ENCODE results near the gene RAB40B.

Gene RAB40B

DNA sequence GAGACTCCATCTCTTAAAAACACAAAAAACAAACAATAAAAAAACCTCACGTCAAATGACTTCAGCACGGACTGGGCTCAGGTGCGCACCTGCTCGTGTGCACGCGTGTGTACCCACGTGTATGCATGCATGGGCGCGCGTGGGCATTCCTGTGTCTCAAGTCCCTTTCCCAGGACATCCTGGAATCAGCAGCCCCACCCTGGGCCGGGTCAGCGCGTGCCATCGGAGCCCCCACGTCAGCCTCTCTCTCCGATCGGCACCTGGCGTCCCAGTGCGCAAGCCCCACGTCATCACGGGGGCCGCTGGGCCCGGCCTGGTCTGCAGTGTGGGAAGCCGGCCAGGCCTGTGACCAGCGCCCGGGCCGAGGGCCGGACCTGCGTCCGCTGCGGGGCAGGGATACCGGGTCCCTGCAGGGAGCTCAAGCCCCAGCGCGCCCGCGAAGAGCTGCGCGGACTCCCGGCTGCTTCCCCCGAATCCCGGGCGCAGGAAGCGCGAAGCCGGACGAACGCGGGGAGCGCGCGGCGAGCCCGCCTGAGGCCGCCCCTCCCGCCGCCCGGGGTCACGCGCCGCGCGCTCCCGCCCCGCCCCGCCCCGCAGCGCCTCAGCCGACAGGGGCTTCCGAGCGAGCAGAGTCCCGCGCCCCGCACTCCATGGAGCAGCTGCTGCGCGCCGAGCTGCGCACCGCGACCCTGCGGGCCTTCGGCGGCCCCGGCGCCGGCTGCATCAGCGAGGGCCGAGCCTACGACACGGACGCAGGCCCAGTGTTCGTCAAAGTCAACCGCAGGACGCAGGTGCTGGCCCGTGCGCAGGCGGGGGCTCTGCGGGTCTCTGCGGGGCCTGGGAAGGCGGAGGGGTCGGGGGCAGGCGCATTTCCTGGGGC, 36.7 kb upstream of the RAB40B start, which contains the start of gene FN3K:
Gene FN3K (plus strand): TSS at position 629 of the 880 bp plus-strand sequence. CDS start 22 bp downstream, at position 651.
- peak; percentile 74 for ATAC-seq
- no peak for TF ChIP-seq ZNF8 (CRISPR knock-in tag; IDR thresholded peaks at IDR 0.05)
- peak; percentile 63; the same call in 1 of the 2 replicates for TF ChIP-seq TOX (CRISPR knock-in tag; IDR thresholded peaks at IDR 0.05; ENCODE audit: borderline replicate concordance)
- TF ChIP-seq CSDC2 (CRISPR knock-in tag; IDR thresholded peaks at IDR 0.05): peak; percentile 70; the same call in 1 of the 2 replicates
- TF ChIP-seq, protein P1, sequence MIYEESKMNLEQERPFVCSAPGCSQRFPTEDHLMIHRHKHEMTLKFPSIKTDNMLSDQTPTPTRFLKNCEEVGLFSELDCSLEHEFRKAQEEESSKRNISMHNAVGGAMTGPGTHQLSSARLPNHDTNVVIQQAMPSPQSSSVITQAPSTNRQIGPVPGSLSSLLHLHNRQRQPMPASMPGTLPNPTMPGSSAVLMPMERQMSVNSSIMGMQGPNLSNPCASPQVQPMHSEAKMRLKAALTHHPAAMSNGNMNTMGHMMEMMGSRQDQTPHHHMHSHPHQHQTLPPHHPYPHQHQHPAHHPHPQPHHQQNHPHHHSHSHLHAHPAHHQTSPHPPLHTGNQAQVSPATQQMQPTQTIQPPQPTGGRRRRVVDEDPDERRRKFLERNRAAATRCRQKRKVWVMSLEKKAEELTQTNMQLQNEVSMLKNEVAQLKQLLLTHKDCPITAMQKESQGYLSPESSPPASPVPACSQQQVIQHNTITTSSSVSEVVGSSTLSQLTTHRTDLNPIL (CRISPR knock-in tag; IDR thresholded peaks at IDR 0.05; ENCODE audit: low read depth): no peak
- peak; percentile 84 for TF ChIP-seq ZFP3 (CRISPR knock-in tag; IDR thresholded peaks at IDR 0.05)
- no peak for TF ChIP-seq RARB (CRISPR knock-in tag; IDR thresholded peaks at IDR 0.05)
- TF ChIP-seq, protein P2, sequence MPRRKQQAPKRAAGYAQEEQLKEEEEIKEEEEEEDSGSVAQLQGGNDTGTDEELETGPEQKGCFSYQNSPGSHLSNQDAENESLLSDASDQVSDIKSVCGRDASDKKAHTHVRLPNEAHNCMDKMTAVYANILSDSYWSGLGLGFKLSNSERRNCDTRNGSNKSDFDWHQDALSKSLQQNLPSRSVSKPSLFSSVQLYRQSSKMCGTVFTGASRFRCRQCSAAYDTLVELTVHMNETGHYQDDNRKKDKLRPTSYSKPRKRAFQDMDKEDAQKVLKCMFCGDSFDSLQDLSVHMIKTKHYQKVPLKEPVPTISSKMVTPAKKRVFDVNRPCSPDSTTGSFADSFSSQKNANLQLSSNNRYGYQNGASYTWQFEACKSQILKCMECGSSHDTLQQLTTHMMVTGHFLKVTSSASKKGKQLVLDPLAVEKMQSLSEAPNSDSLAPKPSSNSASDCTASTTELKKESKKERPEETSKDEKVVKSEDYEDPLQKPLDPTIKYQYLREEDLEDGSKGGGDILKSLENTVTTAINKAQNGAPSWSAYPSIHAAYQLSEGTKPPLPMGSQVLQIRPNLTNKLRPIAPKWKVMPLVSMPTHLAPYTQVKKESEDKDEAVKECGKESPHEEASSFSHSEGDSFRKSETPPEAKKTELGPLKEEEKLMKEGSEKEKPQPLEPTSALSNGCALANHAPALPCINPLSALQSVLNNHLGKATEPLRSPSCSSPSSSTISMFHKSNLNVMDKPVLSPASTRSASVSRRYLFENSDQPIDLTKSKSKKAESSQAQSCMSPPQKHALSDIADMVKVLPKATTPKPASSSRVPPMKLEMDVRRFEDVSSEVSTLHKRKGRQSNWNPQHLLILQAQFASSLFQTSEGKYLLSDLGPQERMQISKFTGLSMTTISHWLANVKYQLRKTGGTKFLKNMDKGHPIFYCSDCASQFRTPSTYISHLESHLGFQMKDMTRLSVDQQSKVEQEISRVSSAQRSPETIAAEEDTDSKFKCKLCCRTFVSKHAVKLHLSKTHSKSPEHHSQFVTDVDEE (CRISPR knock-in tag; IDR thresholded peaks at IDR 0.05): peak; percentile 71
- 0 out of 2 replicates have a peak, but pooled peaks have one; percentile 26 for TF ChIP-seq TCF4 (CRISPR knock-in tag; IDR thresholded peaks at IDR 0.05; ENCODE audit: borderline replicate concordance)
- TF ChIP-seq PPARA (CRISPR knock-in tag; IDR thresholded peaks at IDR 0.05; ENCODE audit: borderline replicate concordance): no peak
- TF ChIP-seq, protein P3, sequence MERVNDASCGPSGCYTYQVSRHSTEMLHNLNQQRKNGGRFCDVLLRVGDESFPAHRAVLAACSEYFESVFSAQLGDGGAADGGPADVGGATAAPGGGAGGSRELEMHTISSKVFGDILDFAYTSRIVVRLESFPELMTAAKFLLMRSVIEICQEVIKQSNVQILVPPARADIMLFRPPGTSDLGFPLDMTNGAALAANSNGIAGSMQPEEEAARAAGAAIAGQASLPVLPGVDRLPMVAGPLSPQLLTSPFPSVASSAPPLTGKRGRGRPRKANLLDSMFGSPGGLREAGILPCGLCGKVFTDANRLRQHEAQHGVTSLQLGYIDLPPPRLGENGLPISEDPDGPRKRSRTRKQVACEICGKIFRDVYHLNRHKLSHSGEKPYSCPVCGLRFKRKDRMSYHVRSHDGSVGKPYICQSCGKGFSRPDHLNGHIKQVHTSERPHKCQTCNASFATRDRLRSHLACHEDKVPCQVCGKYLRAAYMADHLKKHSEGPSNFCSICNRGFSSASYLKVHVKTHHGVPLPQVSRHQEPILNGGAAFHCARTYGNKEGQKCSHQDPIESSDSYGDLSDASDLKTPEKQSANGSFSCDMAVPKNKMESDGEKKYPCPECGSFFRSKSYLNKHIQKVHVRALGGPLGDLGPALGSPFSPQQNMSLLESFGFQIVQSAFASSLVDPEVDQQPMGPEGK (CRISPR knock-in tag; IDR thresholded peaks at IDR 0.05; ENCODE audit: borderline replicate concordance): no peak
- TF ChIP-seq ZNF565 (CRISPR knock-in tag; conservative IDR thresholded peaks at IDR 0.05; ENCODE audit: low read depth): no peak
- TF ChIP-seq, protein P4, sequence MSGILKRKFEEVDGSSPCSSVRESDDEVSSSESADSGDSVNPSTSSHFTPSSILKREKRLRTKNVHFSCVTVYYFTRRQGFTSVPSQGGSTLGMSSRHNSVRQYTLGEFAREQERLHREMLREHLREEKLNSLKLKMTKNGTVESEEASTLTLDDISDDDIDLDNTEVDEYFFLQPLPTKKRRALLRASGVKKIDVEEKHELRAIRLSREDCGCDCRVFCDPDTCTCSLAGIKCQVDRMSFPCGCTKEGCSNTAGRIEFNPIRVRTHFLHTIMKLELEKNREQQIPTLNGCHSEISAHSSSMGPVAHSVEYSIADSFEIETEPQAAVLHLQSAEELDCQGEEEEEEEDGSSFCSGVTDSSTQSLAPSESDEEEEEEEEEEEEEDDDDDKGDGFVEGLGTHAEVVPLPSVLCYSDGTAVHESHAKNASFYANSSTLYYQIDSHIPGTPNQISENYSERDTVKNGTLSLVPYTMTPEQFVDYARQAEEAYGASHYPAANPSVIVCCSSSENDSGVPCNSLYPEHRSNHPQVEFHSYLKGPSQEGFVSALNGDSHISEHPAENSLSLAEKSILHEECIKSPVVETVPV (CRISPR knock-in tag; IDR thresholded peaks at IDR 0.05): no peak
- no peak for TF ChIP-seq ZNF70 (CRISPR knock-in tag; IDR thresholded peaks at IDR 0.05)
- 0 out of 2 replicates have a peak, but pooled peaks have one; percentile 58 for TF ChIP-seq ZC3H10 (CRISPR knock-in tag; IDR thresholded peaks at IDR 0.05)
- TF ChIP-seq, protein P5, sequence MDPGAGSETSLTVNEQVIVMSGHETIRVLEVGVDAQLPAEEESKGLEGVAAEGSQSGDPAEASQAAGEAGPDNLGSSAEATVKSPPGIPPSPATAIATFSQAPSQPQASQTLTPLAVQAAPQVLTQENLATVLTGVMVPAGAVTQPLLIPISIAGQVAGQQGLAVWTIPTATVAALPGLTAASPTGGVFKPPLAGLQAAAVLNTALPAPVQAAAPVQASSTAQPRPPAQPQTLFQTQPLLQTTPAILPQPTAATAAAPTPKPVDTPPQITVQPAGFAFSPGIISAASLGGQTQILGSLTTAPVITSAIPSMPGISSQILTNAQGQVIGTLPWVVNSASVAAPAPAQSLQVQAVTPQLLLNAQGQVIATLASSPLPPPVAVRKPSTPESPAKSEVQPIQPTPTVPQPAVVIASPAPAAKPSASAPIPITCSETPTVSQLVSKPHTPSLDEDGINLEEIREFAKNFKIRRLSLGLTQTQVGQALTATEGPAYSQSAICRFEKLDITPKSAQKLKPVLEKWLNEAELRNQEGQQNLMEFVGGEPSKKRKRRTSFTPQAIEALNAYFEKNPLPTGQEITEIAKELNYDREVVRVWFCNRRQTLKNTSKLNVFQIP (CRISPR knock-in tag; IDR thresholded peaks at IDR 0.05; ENCODE audit: borderline replicate concordance, low read depth): no peak
- TF ChIP-seq ARNTL (CRISPR knock-in tag; IDR thresholded peaks at IDR 0.05; ENCODE audit: borderline replicate concordance, low read depth): no peak
- no peak for TF ChIP-seq GLIS3 (CRISPR knock-in tag; IDR thresholded peaks at IDR 0.05)
- TF ChIP-seq SNAI2 (CRISPR knock-in tag; IDR thresholded peaks at IDR 0.05): peak; percentile 53; the same call in 1 of the 2 replicates
- no peak for TF ChIP-seq ZFP30 (CRISPR knock-in tag; IDR thresholded peaks at IDR 0.05)
- TF ChIP-seq ISL1 (CRISPR knock-in tag; IDR thresholded peaks at IDR 0.05): no peak

DNA sequence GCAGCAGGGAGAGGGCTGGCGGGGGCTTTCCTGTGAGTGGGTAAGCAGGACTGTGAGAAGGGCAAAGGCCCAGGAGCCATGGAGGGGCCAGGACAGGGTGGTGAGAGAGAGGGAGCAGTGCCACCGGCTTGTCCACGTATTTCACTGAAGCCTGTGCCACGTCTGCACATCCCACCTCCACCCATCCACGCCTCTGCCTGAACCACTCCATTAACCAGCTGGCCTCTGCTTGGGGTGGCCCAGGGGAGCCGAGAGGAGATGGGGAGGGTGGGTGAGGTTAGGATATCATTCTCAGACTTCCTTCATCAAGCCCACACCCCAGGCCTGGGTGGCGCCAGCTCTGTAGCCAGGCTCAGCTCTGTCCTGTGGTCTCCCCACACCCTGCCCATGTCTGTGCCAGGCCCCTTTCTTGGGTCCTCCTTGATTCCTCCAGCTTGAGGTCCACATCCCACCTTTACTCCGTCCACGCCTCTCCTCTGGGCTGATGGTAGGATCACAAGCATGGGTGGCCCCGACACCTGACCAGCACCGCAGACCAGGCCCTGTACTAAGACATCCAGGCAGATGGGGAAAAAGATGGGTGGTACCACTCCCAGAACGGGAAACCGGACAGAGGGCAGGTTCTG, 33.7 kb upstream of the RAB40B start:
- ATAC-seq: no peak
- TF ChIP-seq ZNF565 (CRISPR knock-in tag; conservative IDR thresholded peaks at IDR 0.05; ENCODE audit: low read depth) (no peak), TCF4 (CRISPR knock-in tag; IDR thresholded peaks at IDR 0.05; ENCODE audit: borderline replicate concordance) (no peak), RARB (CRISPR knock-in tag; IDR thresholded peaks at IDR 0.05) (no peak), SNAI2 (CRISPR knock-in tag; IDR thresholded peaks at IDR 0.05) (no peak), ZNF70 (CRISPR knock-in tag; IDR thresholded peaks at IDR 0.05) (no peak)
- TF ChIP-seq, protein P5 (CRISPR knock-in tag; IDR thresholded peaks at IDR 0.05; ENCODE audit: borderline replicate concordance, low read depth): no peak
- TF ChIP-seq, protein P4 (CRISPR knock-in tag; IDR thresholded peaks at IDR 0.05): no peak

Data from SK-N-SH treated with all-trans-retinoic acid at 6 μM for 48 hours (cell line).